A673 (cell line): ENCODE data around the gene DHRS3.

ENCODE experiments used
- CTCF ChIP-seq: fragments of 300-800, 200-600 bp; sonication (generic); conservative IDR thresholded peaks from 2 replicates; pipeline ENCODE4 v1.5.1; 2017; ENCODE audit warnings: low read depth, mild to moderate bottlenecking, antibody characterized with exemption, low read length, moderate library complexity, mixed read lengths
- EZH2 ChIP-seq: fragments of 200-600 bp; sonication (generic); IDR thresholded peaks from 2 replicates; pipeline ENCODE4 v1.6.1; 2017; ENCODE audit warnings: borderline replicate concordance, low read depth, mild to moderate bottlenecking, mixed read lengths, antibody characterized with exemption, low read length; ENCODE audit not compliant: poor library complexity, severe bottlenecking

DNA sequence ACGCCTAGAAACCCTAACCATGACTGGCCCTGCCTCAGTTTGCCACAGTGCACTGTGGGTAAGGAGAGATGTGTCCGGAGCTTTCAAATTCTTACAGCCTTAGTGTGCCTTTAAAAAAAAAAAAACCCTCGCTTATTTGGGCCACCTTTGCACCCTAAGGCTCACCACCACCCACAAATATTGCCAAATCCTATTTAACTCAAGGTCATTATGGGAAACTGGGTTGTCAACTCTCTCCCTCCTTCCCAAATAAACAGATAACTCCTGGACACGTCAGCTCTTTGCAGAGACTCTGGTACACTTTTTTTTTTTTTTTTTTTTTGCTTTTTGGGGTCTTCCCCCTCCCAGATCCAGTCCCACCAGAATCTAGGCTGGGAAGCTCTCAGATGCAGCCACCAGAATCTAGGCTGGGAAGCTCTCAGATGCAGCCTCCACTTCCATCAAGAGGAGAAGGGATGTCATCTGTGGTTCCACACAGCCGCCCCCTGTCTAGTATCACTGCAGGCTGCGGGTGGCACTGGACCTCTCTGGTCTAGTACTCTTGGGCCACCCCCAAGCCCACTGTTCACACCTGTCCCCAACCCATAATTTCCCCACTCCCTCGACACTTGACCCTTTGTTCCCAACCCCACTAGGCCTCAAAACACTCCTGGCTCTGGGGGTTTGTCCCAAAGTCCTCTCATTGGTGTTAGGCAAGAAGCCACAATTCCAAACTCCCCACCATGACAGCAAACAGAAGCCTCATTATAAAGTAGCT is 3.4 kb downstream of the DHRS3 start:
- TF ChIP-seq CTCF (no peak), EZH2 (no peak)
